A673 (cell line): ENCODE data around the gene SPON1. TPM values are rescaled to one million over a fixed set of nuclear protein-coding genes. Genes with fewer than 3 reads are reported as not detected.

ENCODE experiments used
- BruUV-seq: library from RNA; stranded (reverse); fragments of 400-500 nt; replicated peaks from 2 replicates; lab custom pipeline; 2021; lab: Mats Ljungman, UMichigan
- CTCF ChIA-PET: fragments of 300-600 bp; sonication (Branson Sonifier 250); formaldehyde crosslinking; loops from one replicate; lab custom pipeline; 2022; ENCODE audit warnings: antibody characterized with exemption; lab: Charles Lee
- POLR2A ChIA-PET: fragments of 300-600 bp; sonication (Branson Sonifier 250); formaldehyde crosslinking; loops from one replicate; lab custom pipeline; 2022; ENCODE audit warnings: antibody characterized with exemption; ENCODE audit not compliant: low non-redundant PET; lab: Charles Lee
- DNase-seq: peaks from one replicate; pipeline ENCODE4 v3.0.0-alpha.2; 2015; ENCODE audit warnings: low spot score
- H3K27ac ChIP-seq: fragments of 200-600 bp; sonication (generic); 2 replicates; pipeline ENCODE4 v1.5.1; 2016; ENCODE audit warnings: mixed run types, low read depth, mild to moderate bottlenecking, mixed read lengths, antibody characterized with exemption, low read length; ENCODE audit not compliant: poor library complexity, severe bottlenecking
- H3K27me3 ChIP-seq: fragments of 200-600 bp; sonication (generic); replicated peaks from 2 replicates; pipeline ENCODE4 v1.6.1; 2017; ENCODE audit warnings: mixed run types, low read depth, mild to moderate bottlenecking, mixed read lengths, antibody characterized with exemption, low read length; ENCODE audit not compliant: insufficient read depth, poor library complexity
- H3K36me3 ChIP-seq: fragments of 200-600 bp; sonication (generic); 2 replicates; pipeline ENCODE4 v1.6.1; 2016; ENCODE audit warnings: mixed run types, mild to moderate bottlenecking, mixed read lengths, antibody characterized with exemption, low read length; ENCODE audit not compliant: insufficient read depth, poor library complexity, severe bottlenecking
- H3K4me1 ChIP-seq: fragments of 200-600 bp; sonication (generic); 2 replicates; pipeline ENCODE4 v1.6.1; 2017; ENCODE audit warnings: mixed run types, mild to moderate bottlenecking, mixed read lengths, antibody characterized with exemption, low read length; ENCODE audit not compliant: insufficient read depth, poor library complexity, severe bottlenecking
- H3K4me3 ChIP-seq: fragments of 200-600 bp; sonication (generic); 2 replicates; pipeline ENCODE4 v1.5.1; 2016; ENCODE audit warnings: low read depth, mixed run types, mild to moderate bottlenecking, mixed read lengths, low read length; ENCODE audit not compliant: poor library complexity, severe bottlenecking
- H3K9me3 ChIP-seq: fragments of 200-600 bp; sonication (generic); 2 replicates; pipeline ENCODE4 v1.6.1; 2016; ENCODE audit warnings: mixed run types, low read depth, mild to moderate bottlenecking, mixed read lengths, antibody characterized with exemption, low read length; ENCODE audit not compliant: poor library complexity, severe bottlenecking
- CTCF ChIP-seq: fragments of 300-800, 200-600 bp; sonication (generic); conservative IDR thresholded peaks from 2 replicates; pipeline ENCODE4 v1.5.1; 2017; ENCODE audit warnings: low read depth, mild to moderate bottlenecking, antibody characterized with exemption, low read length, moderate library complexity, mixed read lengths
- EZH2 ChIP-seq: fragments of 200-600 bp; sonication (generic); IDR thresholded peaks from 2 replicates; pipeline ENCODE4 v1.6.1; 2017; ENCODE audit warnings: borderline replicate concordance, low read depth, mild to moderate bottlenecking, mixed read lengths, antibody characterized with exemption, low read length; ENCODE audit not compliant: poor library complexity, severe bottlenecking
- intact Hi-C: fragments of 100-400 bp; cut with micrococcal nuclease; formaldehyde crosslinking; loops from one replicate; pipeline ENCODE4 v1.10.0; 2022; ENCODE audit not compliant: unreplicated experiment
- total RNA-seq: library from RNA; stranded (reverse); gene quantifications from 2 replicates; pipeline ENCODE4 v1.2.3, GENCODE V29; 2021

The SPON1 gene
- total RNA-seq, 1 experiment from 2014 or later, result not detected

- ChIA-PET POLR2A (no interaction called here), CTCF (no interaction called here)
- no peaks in the 10 kb centered on the region for H3K9me3 ChIP-seq
- no peak overlapping the region for H3K4me3 ChIP-seq
- no peak overlapping the region for H3K27ac ChIP-seq
- H3K36me3 ChIP-seq, result no peaks in the 10 kb centered on the region
- no peak for DNase-seq
- no peaks in the 10 kb centered on the region for H3K4me1 ChIP-seq
- no TSS peak for BruUV-seq
- H3K27me3 ChIP-seq, result peaks cover 13% of the 10 kb centered on the region
- intact Hi-C loops, result no loop called here
- TF ChIP-seq EZH2, result no peak
- TF ChIP-seq CTCF, result no peak
Observed at GRCh38 chr11:14022251-14022650, 59.7 kb downstream of the SPON1 start.

- H3K36me3 ChIP-seq, result no peaks in the 10 kb centered on the region
- intact Hi-C loops, result no loop called here
- no peaks in the 10 kb centered on the region for H3K4me1 ChIP-seq
- H3K27me3 ChIP-seq, result peaks cover 13% of the 10 kb centered on the region
- ChIA-PET POLR2A (no interaction called here), CTCF (no interaction called here)
- no peaks in the 10 kb centered on the region for H3K9me3 ChIP-seq
- no peak for TF ChIP-seq CTCF
- TF ChIP-seq EZH2, result no peak
- BruUV-seq, result no TSS peak
- H3K27ac ChIP-seq, result no peak overlapping the region
- no peak overlapping the region for H3K4me3 ChIP-seq
- DNase-seq, result no peak
Observed at GRCh38 chr11:14022821-14023220, 60.3 kb downstream of the SPON1 start.

- POLR2A ChIA-PET, result no interaction called here
- intact Hi-C loops, result no loop called here
Observed at GRCh38 chr11:14026961-14027360, 64.4 kb downstream of the SPON1 start.

More at GRCh38 chr11:14026961-14027360, 64.4 kb downstream of the SPON1 start:
- peaks cover 13% of the 10 kb centered on the region for H3K27me3 ChIP-seq
- CTCF ChIA-PET, result no interaction called here
- H3K9me3 ChIP-seq, result no peaks in the 10 kb centered on the region
- BruUV-seq, result no TSS peak
- no peaks in the 10 kb centered on the region for H3K4me1 ChIP-seq
- DNase-seq, result no peak
- TF ChIP-seq EZH2 (no peak), CTCF (no peak)
- no peak overlapping the region for H3K4me3 ChIP-seq
- no peak overlapping the region for H3K27ac ChIP-seq
- H3K36me3 ChIP-seq, result no peaks in the 10 kb centered on the region
